GM21423 (cell line): ENCODE measurements around the gene IL34.
A peak's percentile ranks its signal among the peaks of the same experiment; 100 is the strongest.
"Not testable (repeated sequence)": the region's sequence is repeated elsewhere in the genome, so short reads cannot be mapped to it uniquely, and the experiment has no call there.

ENCODE experiments used
- ATAC-seq: cut with Tn5 transposase; IDR thresholded peaks from one replicate; pipeline ENCODE4 v1.9.1; 2021; ENCODE audit warnings: mild to moderate bottlenecking, moderate library complexity; ENCODE audit not compliant: unreplicated experiment

IL34 gene

DNA sequence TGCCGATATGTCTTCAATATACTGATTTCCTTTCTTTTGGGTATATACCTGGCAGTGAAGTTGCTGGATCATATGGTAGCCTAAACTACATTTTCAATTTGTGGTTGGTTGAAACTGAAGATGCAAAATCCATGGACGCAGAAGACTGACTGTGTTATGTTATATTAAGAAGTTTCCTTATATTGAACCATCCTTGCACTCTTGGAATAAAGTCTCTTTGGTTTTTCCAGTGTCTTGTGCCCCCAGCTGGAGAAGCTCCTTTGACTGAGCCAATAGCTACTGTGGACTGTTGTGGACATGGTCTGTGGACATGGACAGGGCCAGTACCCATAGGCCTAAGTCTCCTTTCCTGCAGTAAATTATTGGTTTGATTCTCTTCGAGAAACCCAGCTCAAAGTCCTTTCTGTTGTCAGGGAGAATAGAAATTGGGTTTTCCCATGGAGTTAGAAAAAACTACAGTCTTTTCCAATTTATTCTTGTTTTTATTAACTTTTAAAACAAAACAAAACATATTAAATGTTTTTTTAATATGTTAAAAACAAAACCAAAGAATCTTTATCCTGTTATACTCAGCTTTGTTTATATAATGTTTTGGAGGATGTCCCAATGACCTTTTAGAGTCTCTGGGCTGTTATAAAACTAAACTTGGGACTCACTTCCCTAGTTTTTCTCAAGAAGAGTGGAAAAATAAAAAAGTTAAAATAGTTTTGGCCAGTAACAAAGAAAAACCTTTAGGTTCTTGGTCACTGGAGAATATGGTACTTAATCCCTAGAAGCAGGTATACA is 15.2 kb upstream of the IL34 start:
- ATAC-seq, result no peak

DNA sequence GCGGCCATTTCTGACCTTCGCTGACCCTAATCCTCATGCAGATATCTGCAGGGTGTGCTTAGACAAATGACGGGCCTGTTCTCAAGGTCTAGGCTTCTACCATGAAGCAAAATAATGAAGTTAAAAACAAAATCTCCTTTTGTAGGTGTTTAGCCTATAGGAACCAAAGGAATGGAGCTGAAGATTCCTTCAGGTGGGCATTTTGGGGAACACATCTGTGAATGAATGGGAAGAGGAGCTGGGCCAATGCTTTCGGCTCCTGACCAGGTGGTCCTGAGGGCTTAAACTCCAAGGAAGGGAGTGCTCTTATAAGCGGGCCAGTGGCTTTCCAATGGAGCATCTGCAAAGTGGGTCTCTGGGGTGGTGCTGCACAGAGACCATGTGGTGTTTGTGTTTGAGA is 14.1 kb upstream of the IL34 start:
- ATAC-seq, result no peak

DNA sequence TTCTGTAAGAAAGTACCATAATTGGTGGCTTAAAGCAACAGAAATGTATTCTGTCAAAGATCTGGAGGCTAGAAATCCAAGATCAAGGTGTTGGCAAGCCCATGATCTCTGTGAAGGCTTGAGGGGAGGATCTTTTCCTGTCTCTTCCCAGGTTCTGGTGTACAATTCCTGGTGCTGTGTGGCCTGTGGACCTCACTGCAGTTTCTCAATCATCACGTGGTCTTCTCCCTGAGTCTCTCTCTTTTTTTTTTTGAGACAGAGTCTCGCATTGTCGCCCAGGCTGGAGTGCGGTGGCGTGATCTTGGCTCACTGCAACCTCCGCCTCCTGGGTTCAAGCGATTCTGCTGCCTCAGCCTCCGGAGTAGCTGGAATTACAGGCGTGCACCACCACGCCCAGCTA is 12.7 kb upstream of the IL34 start:
- not testable (repeated sequence) for ATAC-seq

DNA sequence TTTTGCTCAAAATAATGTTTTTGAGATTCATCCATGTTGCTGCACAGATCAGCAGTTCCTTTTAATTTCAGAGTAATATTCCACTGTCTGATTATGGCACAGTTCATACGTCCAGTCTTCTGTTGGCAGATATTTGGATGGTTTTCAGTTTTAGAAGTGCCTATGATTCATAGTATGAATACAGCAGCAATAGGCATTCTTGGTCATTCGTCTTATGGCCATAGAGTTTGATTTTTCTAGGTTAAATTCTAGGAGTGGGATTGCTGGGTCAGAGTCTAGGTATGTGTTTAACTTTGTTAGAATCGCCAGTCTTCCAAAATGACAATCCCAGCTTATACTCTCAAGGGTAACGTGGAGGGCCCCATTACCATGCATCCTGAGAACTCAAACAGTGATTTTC is 11.5 kb upstream of the IL34 start:
- ATAC-seq, result no peak

DNA sequence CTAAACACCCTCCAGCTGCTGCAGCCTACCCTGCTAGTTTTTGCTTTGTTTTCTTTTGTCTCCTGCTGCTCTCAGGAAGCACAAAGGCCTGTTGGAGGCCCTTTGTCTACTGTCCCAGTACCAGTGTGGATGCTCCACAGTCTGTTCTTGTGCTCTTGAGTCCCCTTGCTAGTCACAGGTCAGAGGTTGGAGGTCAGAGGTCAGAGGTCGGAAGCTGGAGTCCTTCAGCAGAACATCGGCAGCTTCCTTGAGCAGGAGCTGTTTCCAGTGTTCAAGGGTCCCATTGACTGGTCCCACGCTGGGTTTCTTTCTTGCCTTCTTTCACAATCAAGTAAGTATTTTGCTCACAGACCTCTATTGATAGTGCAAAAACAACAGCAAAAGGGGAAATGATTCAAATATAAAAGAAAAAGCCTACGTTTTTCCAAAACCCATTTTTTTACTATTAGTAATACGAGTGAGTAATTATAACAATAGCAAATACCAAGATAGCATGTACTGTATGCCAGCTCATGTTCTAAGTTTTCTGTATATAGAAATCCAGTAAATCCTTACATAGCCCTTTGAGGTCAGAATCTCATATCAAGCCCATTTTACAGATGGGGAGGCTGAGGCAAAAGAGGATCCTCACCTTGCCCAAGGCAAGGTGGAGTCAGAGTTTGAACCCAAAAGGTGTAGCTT is 10.9 kb upstream of the IL34 start:
- ATAC-seq, result no peak

DNA sequence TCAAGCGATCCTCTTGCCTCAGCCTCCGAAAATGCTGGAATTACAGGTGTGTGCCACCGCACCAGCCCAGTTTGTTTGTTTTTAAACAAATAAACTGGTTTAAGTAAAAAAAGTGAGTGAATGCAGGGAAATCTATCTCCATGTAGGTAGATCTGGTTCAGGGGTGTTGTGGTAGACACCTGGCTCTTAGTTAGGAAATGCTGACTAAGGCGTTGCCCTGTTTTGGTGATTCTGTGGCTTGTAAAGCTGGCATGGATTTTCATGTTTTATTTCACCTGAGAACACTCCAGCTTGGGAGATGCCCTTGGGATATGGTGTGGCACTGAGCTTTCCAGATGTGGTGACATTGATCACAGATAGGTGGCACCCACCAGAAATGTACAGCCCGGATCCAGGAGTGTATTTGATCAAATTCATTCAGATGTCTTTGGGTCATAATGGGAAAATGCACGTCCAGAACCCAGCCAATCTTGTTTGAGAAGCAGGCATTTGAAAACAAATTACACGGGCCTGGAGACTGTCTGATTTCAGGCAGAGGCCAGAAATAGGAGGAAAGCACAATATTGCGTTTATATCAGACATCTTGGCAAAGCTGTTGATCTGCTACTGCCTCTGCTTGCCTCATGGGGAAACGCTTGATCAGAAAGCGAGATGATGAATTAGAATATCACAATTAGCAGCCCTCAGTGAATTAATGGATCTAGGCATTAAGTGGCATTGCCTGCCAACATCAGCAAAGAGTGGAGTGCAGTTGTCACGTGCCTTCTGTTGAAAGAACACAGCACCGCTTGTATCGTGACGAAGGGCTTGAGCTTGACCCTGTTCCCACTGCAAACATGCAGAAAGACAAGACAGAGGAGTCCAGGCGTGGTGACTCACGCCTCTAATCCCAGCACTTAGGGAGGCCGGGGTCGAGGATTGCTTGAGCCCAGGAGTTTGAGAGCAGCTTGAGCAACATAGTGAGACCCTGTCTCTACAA is 7.3 kb upstream of the IL34 start:
- no peak for ATAC-seq

DNA sequence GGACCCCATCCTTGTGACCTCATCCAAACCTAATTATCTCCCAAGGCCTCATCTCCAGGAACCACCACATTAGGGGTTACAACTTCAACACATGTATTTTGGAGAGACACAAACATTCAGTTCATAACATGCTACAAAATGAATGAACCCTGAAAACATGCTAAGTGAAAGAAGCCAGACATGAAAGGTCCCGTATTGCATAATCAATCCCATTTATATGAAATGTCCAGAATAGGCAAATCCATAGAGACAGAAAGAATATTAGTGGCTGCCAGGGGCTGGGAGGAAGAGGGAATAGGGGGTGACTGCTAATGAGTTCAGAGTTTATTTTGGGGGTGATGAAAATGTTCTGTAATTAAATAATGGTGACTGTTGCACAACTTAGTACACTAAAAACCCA is 3.7 kb upstream of the IL34 start:
- ATAC-seq, result no peak

DNA sequence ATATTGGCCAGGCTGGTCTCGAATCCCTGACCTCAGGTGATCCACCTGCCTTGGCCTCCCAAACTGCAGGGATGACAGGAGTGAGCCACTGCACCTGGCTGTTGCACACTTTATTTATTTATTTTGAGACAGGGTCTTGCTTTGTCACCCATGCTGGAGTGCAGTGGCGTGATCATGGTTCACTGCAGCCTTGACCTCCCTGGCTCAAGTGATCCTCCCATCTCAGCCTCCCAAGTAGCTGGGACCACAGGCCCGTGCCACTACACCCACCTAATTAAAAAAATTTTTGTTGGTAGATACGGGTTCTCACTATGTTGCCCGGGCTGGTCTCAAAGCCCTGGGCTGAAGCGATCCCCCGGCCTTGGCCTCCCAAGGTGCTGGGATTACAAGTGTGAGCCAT is 3.1 kb upstream of the IL34 start:
- not testable (repeated sequence) for ATAC-seq

DNA sequence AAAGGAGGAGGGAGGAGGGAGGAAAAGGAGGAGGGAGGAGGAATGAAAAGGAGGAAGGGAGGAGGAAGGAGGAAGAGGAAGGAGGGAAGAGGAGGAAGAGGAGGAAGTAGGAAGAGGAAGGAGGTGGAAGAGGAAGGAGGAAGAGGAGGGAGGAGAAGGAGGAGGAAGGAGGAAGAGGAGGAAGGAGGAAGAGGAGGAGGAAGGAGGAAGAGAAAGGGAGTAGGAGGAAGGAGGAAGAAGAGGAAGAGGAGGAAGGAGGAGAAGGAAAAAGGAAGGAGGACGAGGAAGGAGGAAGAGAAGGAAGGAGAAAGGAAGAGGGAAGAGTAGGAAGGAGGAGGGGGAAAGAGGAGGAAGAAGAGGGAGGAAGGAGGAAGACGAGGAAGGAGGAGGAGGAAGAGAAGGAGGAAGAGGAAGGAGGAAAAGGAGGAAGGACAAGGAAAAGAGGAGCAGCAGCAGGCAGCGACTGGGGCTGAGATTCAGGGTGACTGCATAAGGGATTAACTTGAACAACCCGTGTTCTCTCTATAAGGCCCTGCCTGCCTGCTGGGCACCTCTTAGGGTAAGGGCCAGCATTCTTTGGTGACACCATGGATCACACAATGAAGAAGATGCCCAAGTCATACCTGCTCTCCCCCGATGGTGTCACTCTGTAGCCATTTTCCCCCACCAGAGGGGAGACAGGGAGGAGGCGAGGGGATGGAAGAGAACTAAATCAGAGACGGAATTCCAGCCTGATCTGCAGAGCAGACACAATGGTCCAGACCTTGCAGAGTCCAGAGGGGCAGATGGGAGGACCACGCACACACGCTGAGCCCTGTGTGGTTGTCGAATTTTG is 1.4 kb upstream of the IL34 start:
- ATAC-seq, result no peak

DNA sequence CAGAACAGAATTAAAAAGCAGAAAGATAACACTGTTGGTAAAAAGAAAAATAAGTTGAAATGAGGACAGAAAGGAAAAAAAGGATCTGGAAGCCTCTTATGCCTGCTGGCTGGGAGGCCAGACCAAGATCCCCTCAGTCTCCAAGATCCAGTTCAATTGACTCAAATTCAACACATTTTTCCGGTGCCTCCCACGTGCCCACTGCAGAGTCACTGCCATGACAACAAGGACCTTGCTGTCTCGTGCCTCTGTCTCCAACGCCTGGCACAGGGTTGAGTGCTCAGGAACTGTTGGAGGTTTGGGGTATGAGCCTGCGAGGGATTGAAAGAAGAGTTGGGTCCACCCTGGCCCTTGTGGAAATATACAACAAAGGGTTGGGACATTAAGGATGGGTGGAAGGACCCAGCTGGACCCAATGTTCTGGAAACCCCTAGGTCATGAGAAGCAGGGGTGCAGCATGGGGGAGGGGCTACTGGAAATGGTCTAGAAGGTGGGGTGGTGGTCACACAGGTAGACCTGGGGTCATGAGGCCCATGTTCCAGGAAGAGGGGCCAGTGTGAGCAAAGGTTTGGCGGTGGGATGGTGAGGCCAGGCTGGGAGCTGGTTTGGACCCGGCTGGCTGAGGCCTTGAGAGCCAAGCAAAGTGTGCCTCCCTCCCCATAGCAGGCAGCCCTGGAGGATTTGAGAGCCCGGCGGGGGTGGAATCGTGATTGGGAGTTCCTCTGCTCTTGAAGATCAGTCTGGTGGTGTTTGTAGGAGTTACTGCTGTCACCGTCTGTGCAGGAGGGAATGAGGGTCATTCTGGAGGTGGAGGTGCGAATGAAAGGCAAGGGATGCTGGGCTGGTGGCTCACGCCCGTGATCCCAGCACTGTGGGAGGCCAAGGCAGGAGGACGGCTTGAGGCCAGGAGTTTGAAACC is 1.3 kb downstream of the IL34 start:
- ATAC-seq, result no peak

DNA sequence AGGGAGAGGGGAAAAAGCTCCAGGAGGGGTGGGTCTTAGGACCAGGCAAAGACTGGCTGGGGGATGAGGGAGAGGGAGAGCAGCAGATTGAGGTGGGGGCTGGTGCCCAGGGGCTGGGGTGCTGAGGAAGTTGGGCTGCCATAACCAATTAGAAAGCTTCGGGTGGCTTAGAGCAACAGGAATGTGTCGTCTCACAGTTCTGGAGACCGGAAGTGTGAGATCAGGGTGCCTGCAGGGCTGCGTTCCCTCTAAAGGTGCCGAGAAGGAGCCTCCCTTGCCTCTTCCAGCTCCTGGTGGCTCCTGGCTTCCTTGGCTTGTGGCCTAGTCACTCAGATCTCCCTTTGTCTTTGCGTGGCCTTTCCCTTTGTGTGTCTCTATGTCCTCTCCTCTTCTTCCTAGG is 2.2 kb downstream of the IL34 start:
- ATAC-seq, result no peak

DNA sequence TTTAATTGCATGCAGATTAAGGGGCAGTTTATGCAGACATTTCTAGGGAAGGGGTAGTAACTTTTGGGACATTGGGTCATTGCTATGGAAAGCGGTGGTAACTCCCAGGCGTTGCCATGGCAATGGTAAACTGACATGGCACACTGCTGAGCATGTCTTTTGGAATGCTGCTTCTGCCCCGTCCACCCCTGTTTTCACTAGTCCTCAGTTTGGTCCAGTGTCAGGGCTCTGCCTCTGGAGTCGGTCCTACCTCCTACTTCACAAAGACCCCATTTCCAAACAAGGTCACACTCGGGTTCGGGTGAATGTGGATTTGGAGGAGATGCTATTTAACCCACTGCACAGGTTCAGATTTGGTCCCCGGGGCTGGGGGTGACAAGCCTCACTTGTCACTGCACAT is 2.9 kb downstream of the IL34 start:
- no peak for ATAC-seq

DNA sequence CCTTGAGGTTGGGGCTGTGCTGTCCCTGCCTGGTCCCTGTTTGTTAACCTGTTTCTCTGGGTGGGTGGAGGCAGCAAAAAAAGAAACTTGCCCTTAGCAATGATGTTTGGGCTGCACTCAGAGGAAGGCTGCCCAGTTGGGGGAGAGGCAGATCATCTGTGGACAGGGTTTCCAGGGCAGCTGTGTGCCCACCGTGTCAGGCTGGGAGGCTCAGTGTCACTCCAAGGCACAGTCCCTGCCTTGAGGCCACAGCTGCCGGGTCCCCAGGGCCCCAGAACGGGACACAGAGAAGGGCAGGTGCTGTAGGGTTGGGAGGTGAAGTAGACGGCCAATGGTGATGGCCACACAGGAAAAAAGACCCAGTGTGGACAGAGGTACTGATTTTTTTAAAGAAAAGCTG is 3.9 kb downstream of the IL34 start:
- no peak for ATAC-seq

DNA sequence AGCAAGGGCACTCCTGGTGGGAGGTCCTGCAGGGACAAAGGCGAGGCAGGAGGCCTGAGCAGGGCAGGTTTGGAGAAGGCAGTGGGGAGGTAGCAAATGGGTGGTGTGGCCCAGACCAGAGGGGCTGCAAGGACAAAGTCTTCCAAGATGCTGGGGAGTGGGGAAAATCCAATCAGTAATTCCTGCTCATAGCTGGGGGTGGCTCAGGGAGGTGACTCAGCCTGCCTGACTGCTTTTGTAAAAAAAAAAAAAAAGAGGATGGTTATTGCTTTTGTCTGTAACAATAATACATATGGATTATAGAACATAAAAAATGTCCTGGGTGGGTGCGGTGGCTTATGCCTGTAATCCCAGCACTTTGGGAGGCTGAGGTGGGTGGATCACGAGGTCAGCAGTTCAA is 5.2 kb downstream of the IL34 start:
- ATAC-seq, result no peak

DNA sequence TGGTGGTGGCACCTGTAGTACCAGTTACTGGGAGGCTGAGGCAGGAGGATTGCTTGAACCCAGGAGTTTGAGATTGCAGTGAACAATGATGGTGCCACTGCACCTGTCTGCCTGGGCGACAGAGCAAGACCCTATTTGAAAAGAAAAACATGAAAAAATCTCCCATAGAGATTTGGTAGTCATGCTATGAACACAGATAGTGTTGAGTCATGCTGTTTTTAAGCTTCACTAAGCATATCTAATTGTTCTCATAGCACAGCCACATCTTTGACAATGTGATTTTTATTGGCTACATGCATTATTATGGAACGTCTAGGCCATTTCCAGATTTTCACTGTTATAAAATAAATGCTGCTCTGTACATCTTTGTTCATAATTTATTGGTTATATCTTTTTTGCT is 6.0 kb downstream of the IL34 start:
- ATAC-seq, result no peak

DNA sequence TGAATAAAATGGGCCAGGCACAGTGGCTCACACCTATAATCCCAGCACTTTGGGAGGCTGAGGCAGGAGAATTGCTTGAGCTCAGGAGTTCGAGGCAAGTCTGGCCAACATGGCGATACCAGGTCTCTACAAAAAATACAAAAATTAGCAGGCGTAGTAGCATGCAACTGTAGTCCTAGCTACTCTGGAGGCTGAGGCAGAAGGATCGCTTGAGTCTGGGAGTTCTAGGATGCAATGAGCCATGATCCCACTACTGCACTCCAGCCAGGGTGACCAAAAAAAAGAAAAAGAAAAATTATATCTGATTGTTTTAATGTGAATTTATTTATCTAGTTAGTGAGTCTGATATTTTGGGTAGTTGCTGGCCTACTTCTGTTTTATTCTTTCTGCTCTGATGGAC is 7.0 kb downstream of the IL34 start:
- no peak for ATAC-seq

DNA sequence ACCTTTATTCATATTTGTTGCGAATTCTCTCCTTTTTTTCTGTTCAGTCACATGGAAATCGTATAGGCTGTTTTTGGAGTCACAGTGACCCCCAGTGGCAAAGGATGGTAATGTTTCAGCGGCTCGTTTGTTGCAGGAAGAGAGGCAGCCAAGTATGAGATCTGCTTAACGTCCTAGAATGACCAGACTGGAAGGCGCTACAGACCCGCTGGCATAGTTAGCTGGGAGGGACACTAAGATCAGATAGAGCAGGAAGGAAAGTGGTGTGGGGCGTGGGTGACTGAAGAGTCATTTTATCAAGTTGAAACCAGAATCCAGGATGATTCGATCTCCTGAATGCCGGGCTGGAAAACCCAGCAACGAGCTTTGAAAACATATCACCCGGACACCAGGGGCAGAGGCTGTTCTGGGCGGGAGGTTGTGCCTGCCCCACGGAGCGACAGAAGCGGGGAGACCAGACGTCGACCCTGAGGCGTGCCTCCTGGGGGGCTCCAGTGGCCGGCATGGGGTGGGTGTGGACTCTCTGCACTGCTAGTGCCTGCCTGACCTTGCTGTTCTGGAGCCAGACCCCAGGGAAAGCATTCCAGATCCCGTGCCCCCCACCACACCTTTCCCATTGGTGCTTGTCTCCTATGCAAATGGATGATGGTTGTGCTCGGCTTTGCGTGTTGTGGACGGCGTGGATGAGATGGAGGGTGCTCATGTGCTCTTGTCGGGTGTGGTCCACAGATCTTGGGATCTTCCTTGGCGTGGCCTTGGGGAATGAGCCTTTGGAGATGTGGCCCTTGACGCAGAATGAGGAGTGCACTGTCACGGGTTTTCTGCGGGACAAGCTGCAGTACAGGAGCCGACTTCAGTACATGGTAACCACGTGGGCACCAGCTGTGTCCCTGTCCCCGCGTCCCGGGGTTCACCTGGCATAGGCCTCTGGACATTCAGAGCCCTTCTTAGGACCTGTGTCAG is 7.7 kb downstream of the IL34 start:
- ATAC-seq, result peak; percentile 65

DNA sequence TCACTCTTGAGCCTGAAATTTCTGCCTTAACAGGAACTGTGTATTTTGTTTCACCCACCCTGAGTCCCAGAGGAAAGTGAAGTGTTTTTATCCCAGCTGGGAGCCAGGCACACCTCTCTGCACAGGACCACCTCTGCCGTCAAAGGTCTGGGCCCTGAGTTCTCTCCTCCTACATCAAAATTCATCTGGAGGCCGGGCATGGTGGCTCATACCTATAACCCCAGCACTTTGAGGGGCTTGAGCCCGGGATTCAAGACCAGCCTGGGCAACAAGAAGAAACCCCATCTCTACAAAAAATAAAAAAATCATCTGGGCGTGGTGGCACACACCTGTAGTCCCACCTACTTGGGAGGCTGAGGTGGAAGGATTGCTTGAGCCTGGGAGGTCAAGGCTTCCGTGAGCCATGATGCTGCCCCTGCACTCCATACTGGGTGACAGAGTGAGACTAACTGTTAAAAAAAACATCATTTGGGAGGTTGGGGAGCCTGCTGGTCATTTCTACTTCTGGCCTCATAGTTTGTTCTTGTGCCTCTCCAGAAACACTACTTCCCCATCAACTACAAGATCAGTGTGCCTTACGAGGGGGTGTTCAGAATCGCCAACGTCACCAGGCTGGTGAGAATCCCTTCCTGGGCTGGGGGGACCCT is 9.8 kb downstream of the IL34 start:
- no peak for ATAC-seq
